Mesothelial cell of epicardium (in vitro differentiated cells): ENCODE measurements around the gene ZNF581. TPM values are rescaled to one million over a fixed set of nuclear protein-coding genes. Genes with fewer than 3 reads are reported as not detected.

Experiments used
- DNase-seq, 2 experiments: peaks; one replicate each; pipeline ENCODE4 v3.0.0; 2021; ENCODE audit warnings: low spot score in 2 of 2; ENCODE audit not compliant: unreplicated experiment in 2 of 2
- H3K27ac Mint-ChIP-seq: 2 replicates; pipeline ENCODE4 v1.8.0; 2021; ENCODE audit warnings: mixed read lengths
- H3K27me3 Mint-ChIP-seq: 2 replicates; pipeline ENCODE4 v1.8.0; 2021; ENCODE audit warnings: low read depth, mixed read lengths
- H3K36me3 Mint-ChIP-seq: 2 replicates; pipeline ENCODE4 v1.8.0; 2021; ENCODE audit warnings: mixed read lengths
- H3K4me1 Mint-ChIP-seq: 2 replicates; pipeline ENCODE4 v1.8.0; 2021; ENCODE audit warnings: mixed read lengths
- H3K4me3 Mint-ChIP-seq: 2 replicates; pipeline ENCODE4 v1.8.0; 2021; ENCODE audit warnings: mild to moderate bottlenecking, moderate library complexity, mixed read lengths
- H3K9me3 Mint-ChIP-seq: 2 replicates; pipeline ENCODE4 v1.8.0; 2021; ENCODE audit warnings: mixed read lengths
- CTCF ChIP-seq: fragments of 200-600 bp; sonication (generic); IDR thresholded peaks from one replicate; pipeline ENCODE4 v1.5.0; 2021; ENCODE audit warnings: antibody characterized with exemption; ENCODE audit not compliant: unreplicated experiment
- total RNA-seq: library from RNA; stranded (reverse); gene quantifications from 3 replicates; pipeline ENCODE4 v1.2.1, GENCODE V29; 2021

ZNF581 gene
- total RNA-seq, 1 donor from 2014 or later = 42.6 TPM

DNA sequence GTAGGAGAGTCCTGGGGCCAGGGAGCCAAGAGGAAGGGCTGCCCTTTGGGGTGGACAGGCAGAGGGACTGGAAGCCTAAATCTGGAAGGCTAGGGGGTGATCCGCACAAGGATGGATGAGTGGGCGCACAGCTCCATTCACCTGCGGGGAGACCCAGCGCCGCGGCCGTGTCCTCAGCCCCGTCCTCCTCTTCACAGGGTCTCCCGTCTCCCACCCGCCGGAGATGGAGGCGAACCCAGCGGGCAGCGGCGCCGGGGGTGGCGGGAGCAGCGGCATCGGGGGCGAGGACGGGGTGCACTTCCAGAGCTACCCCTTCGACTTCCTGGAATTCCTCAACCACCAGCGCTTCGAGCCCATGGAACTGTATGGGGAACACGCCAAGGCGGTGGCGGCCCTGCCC is 30.1 kb upstream of the ZNF581 start:
- no peak for DNase-seq
- H3K27me3 Mint-ChIP-seq = no peaks in the 10 kb centered on the region
- no peaks in the 10 kb centered on the region for H3K4me1 Mint-ChIP-seq
- TF ChIP-seq CTCF = no peak
- peaks cover 41% of the 10 kb centered on the region for H3K36me3 Mint-ChIP-seq
- no peaks in the 10 kb centered on the region for H3K9me3 Mint-ChIP-seq
- H3K4me3 Mint-ChIP-seq = no peak overlapping the region
- H3K27ac Mint-ChIP-seq = no peak overlapping the region

DNA sequence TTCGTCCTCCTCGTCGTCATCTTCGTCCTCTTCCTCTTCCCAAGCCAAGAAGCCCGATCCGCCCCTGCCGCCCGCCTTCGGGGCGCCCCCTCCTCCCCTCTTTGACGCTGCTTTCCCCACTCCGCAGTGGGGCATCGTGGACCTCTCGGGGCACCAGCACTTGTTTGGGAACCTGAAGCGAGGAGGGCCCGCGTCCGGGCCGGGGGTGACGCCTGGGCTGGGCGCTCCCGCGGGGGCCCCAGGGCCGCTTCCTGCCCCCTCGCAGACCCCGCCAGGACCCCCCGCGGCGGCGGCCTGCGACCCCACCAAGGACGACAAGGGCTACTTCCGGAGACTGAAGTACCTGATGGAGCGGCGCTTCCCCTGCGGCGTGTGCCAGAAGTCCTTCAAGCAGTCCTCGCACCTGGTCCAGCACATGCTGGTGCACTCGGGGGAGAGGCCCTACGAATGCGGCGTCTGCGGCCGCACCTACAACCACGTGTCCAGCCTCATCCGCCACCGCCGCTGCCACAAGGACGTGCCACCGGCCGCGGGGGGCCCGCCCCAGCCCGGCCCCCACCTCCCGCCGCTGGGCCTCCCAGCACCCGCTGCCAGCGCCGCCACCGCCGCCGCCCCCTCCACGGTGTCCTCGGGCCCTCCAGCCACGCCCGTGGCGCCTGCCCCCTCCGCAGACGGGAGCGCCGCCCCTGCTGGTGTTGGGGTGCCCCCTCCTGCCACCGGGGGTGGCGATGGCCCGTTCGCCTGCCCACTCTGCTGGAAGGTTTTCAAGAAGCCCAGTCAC is 29.3 kb upstream of the ZNF581 start:
- H3K27me3 Mint-ChIP-seq = no peaks in the 10 kb centered on the region
- no peak overlapping the region for H3K27ac Mint-ChIP-seq
- no peaks in the 10 kb centered on the region for H3K9me3 Mint-ChIP-seq
- no peak overlapping the region for H3K4me3 Mint-ChIP-seq
- no peak for DNase-seq
- H3K36me3 Mint-ChIP-seq = peaks cover 38% of the 10 kb centered on the region
- TF ChIP-seq CTCF = no peak
- no peaks in the 10 kb centered on the region for H3K4me1 Mint-ChIP-seq

- peaks cover 30% of the 10 kb centered on the region for H3K36me3 Mint-ChIP-seq
- no peak for DNase-seq
- no peak overlapping the region for H3K27ac Mint-ChIP-seq
- no peaks in the 10 kb centered on the region for H3K27me3 Mint-ChIP-seq
- H3K4me1 Mint-ChIP-seq = no peaks in the 10 kb centered on the region
- H3K4me3 Mint-ChIP-seq = no peak overlapping the region
- no peak for TF ChIP-seq CTCF
- H3K9me3 Mint-ChIP-seq = no peaks in the 10 kb centered on the region
Observed at GRCh38 chr19:55614711-55615542, 28.5 kb upstream of the ZNF581 start.

- peaks cover 29% of the 10 kb centered on the region for H3K36me3 Mint-ChIP-seq
- TF ChIP-seq CTCF = no peak
- H3K9me3 Mint-ChIP-seq = no peaks in the 10 kb centered on the region
- no peaks in the 10 kb centered on the region for H3K4me1 Mint-ChIP-seq
- no peak overlapping the region for H3K27ac Mint-ChIP-seq
- no peak overlapping the region for H3K4me3 Mint-ChIP-seq
- no peak for DNase-seq
- H3K27me3 Mint-ChIP-seq = no peaks in the 10 kb centered on the region
Observed at GRCh38 chr19:55615543-55616394, 27.7 kb upstream of the ZNF581 start.

GRCh38 chr19:55616395-55616875 is 27.0 kb upstream of the ZNF581 start:
- no peaks in the 10 kb centered on the region for H3K4me1 Mint-ChIP-seq
- H3K36me3 Mint-ChIP-seq = peaks cover 26% of the 10 kb centered on the region
- no peak overlapping the region for H3K4me3 Mint-ChIP-seq
- no peaks in the 10 kb centered on the region for H3K9me3 Mint-ChIP-seq
- H3K27me3 Mint-ChIP-seq = no peaks in the 10 kb centered on the region
- TF ChIP-seq CTCF = no peak
- DNase-seq = no peak
- H3K27ac Mint-ChIP-seq = no peak overlapping the region
